GM19467 (cell line): ENCODE measurements around the gene SOX6.

Experiments used
- ATAC-seq: cut with Tn5 transposase; IDR thresholded peaks from one replicate; pipeline ENCODE4 v1.9.1; 2021; ENCODE audit warnings: mild to moderate bottlenecking, moderate library complexity; ENCODE audit not compliant: unreplicated experiment

SOX6 gene

GRCh38 chr11:16204261-16204660 lies 152.1 kb downstream of the SOX6 start:
- ATAC-seq, result no peak

GRCh38 chr11:16195651-16196050 lies 160.7 kb downstream of the SOX6 start:
- no peak for ATAC-seq

- ATAC-seq, result no peak
These were observed 161.8 kb downstream of the SOX6 start for GRCh38 chr11:16194566-16194965.

- ATAC-seq, result no peak
These were observed 162.4 kb downstream of the SOX6 start for GRCh38 chr11:16193897-16194381.

GRCh38 chr11:16191868-16192240 lies 164.5 kb downstream of the SOX6 start:
- no peak for ATAC-seq

GRCh38 chr11:16191212-16191867 lies 165.0 kb downstream of the SOX6 start:
- no peak for ATAC-seq

- no peak for ATAC-seq
These were observed 169.7 kb downstream of the SOX6 start for GRCh38 chr11:16186680-16187079.

- ATAC-seq, result no peak
These were observed 171.3 kb downstream of the SOX6 start for GRCh38 chr11:16185042-16185441.

- no peak for ATAC-seq
These were observed 171.8 kb downstream of the SOX6 start for GRCh38 chr11:16184588-16184987.

GRCh38 chr11:16182553-16182952 lies 173.8 kb downstream of the SOX6 start:
- no peak for ATAC-seq

GRCh38 chr11:16180868-16181267 lies 175.5 kb downstream of the SOX6 start:
- ATAC-seq, result no peak

- ATAC-seq, result no peak
These were observed 176.7 kb downstream of the SOX6 start for GRCh38 chr11:16179676-16180075.

GRCh38 chr11:16178273-16178672 lies 178.1 kb downstream of the SOX6 start:
- ATAC-seq, result no peak

GRCh38 chr11:16177688-16178087 lies 178.7 kb downstream of the SOX6 start:
- no peak for ATAC-seq

- no peak for ATAC-seq
These were observed 182.5 kb downstream of the SOX6 start for GRCh38 chr11:16173798-16174197.

- no peak for ATAC-seq
These were observed 184.5 kb downstream of the SOX6 start for GRCh38 chr11:16171882-16172281.

GRCh38 chr11:16169956-16170847 lies 186.1 kb downstream of the SOX6 start:
- ATAC-seq, result no peak

- ATAC-seq, result no peak
These were observed 186.8 kb downstream of the SOX6 start for GRCh38 chr11:16169541-16169940.

GRCh38 chr11:16167706-16168487 lies 188.4 kb downstream of the SOX6 start:
- ATAC-seq, result no peak

GRCh38 chr11:16166571-16166970 lies 189.8 kb downstream of the SOX6 start:
- ATAC-seq, result no peak

GRCh38 chr11:16160146-16160545 lies 196.2 kb downstream of the SOX6 start:
- ATAC-seq, result no peak
